SK-N-SH (cell line): ENCODE data around the gene YWHAH. TPM values are rescaled to one million over a fixed set of nuclear protein-coding genes. Genes with fewer than 3 reads are reported as not detected.

Experiments used
- CTCF ChIA-PET: fragments of 300-600, 350-600 bp; formaldehyde crosslinking; extraction: SDS; loops from one replicate; lab custom pipeline; 2021; lab: Yijun Ruan, JAX
- POLR2A ChIA-PET: fragments of 350-600 bp; sonication (Branson Sonifier 250); formaldehyde crosslinking; extraction: SDS; loops from one replicate; lab custom pipeline; 2020; ENCODE audit warnings: antibody characterized with exemption, inconsistent platforms; lab: Yijun Ruan, JAX
- DNase-seq: peaks from one replicate; pipeline ENCODE4 v3.0.0; 2012
- H2AFZ ChIP-seq: fragments of 200-600 bp; sonication (generic); 2 replicates; pipeline ENCODE4 v1.8.1; 2016; ENCODE audit warnings: antibody characterized with exemption, mild to moderate bottlenecking, low read depth
- H3F3A ChIP-seq: fragments of 200-600 bp; sonication (generic); replicated peaks from 2 replicates; pipeline ENCODE3; 2016; ENCODE audit warnings: antibody characterized with exemption, mild to moderate bottlenecking; ENCODE audit not compliant: insufficient read depth
- H3K27ac ChIP-seq, 2 experiments: fragments of 200-500 bp in 1 of 2; fragments of 200-600 bp in 1 of 2; sonication (Bioruptor generic) in 1 of 2; sonication (generic), shearing (Covaris generic) in 1 of 2; 2 replicates each; pipeline versions ENCODE4 v1.5.1 to v1.6.1; 2014 to 2016; ENCODE audit warnings: low read depth in 2 of 2, inconsistent platforms in 1 of 2, low read length in 1 of 2, mild to moderate bottlenecking in 1 of 2, mixed read lengths in 1 of 2
- H3K27me3 ChIP-seq: fragments of 200-600 bp; sonication (generic), shearing (Covaris generic); 2 replicates; pipeline ENCODE4 v1.6.1; 2016; ENCODE audit warnings: mixed run types; ENCODE audit not compliant: insufficient read depth
- H3K36me3 ChIP-seq, 2 experiments: fragments of 200-500 bp in 1 of 2; fragments of 200-600 bp in 1 of 2; sonication (Bioruptor generic) in 1 of 2; sonication (generic) in 1 of 2; replicated peaks in 1 of 2; 2 replicates each; pipeline versions ENCODE3 to v1.5.1; 2014 to 2016; ENCODE audit warnings: low read length in 1 of 2, mild to moderate bottlenecking in 1 of 2; ENCODE audit not compliant: insufficient read depth in 2 of 2, control insufficient read depth in 1 of 2
- H3K4me1 ChIP-seq, 2 experiments: fragments of 200-500 bp in 1 of 2; fragments of 200-600 bp in 1 of 2; sonication (Bioruptor generic) in 1 of 2; sonication (generic), shearing (Covaris generic) in 1 of 2; 2 replicates each; pipeline versions ENCODE4 v1.5.1 to v1.6.1; 2014 to 2016; ENCODE audit warnings: low read depth in 1 of 2, low read length in 1 of 2, mixed run types in 1 of 2; ENCODE audit not compliant: insufficient read depth in 2 of 2, control insufficient read depth in 1 of 2
- H3K4me2 ChIP-seq: fragments of 200-600 bp; sonication (generic), shearing (Covaris generic); 2 replicates; pipeline ENCODE4 v1.6.1; 2017; ENCODE audit warnings: mixed run types
- H3K4me3 ChIP-seq, 2 experiments: fragments of 200-500 bp in 1 of 2; fragments of 200-600 bp in 1 of 2; sonication (Bioruptor generic) in 1 of 2; sonication (generic), shearing (Covaris generic) in 1 of 2; 2 replicates each; pipeline versions ENCODE4 v1.5.1 to v1.8.1; 2014 to 2016; ENCODE audit warnings: low read depth in 2 of 2, inconsistent platforms in 1 of 2, low read length in 1 of 2, mild to moderate bottlenecking in 1 of 2, mixed read lengths in 1 of 2, moderate library complexity in 1 of 2
- H3K79me2 ChIP-seq: fragments of 200-600 bp; sonication (generic); 2 replicates; pipeline ENCODE4 v1.8.1; 2017; ENCODE audit warnings: mild to moderate bottlenecking; ENCODE audit not compliant: insufficient read depth
- H3K9ac ChIP-seq: fragments of 200-600 bp; sonication (generic); 2 replicates; pipeline ENCODE4 v1.6.1; 2017; ENCODE audit warnings: mixed run types
- H3K9me2 ChIP-seq: fragments of 200-600 bp; sonication (generic); 2 replicates; pipeline ENCODE4 v1.6.1; 2017; ENCODE audit warnings: mixed run types
- H3K9me3 ChIP-seq: fragments of 200-600 bp; sonication (generic); 2 replicates; pipeline ENCODE4 v1.6.1; 2017; ENCODE audit warnings: mixed run types, mild to moderate bottlenecking, moderate library complexity
- H4K20me1 ChIP-seq: fragments of 200-600 bp; sonication (generic); 2 replicates; pipeline ENCODE4 v1.6.1; 2017; ENCODE audit warnings: mild to moderate bottlenecking, mixed run types; ENCODE audit not compliant: insufficient read depth
- CHD2 ChIP-seq: fragments of 150-350 bp; IDR thresholded peaks from 2 replicates; pipeline ENCODE4 v1.6.1; 2018; ENCODE audit warnings: low read length; ENCODE audit not compliant: partially characterized antibody
- EP300 ChIP-seq, 2 experiments: IDR thresholded peaks; 2 replicates each; pipeline versions ENCODE4 v1.4.0 to v1.6.1; 2012; ENCODE audit warnings: borderline replicate concordance in 1 of 2, low read depth in 1 of 2, low read length in 1 of 2
- EZH2phosphoT487 ChIP-seq: fragments of 200-600 bp; sonication (generic); IDR thresholded peaks from 2 replicates; pipeline ENCODE4 v1.6.1; 2017; ENCODE audit warnings: low read depth, mixed run types, mild to moderate bottlenecking, antibody characterized with exemption, moderate library complexity, borderline replicate concordance
- FOSL2 ChIP-seq: IDR thresholded peaks from 2 replicates; pipeline ENCODE4 v1.4.0; 2012; ENCODE audit warnings: low read depth, mild to moderate bottlenecking, moderate library complexity, borderline replicate concordance
- FOXJ3 ChIP-seq: sonication (generic); formaldehyde crosslinking; IDR thresholded peaks from 2 replicates; pipeline ENCODE4 v1.5.1; 2020; ENCODE audit warnings: mild to moderate bottlenecking, missing genetic modification reagents
- FOXM1 ChIP-seq: IDR thresholded peaks from 2 replicates; pipeline ENCODE4 v1.4.0; 2012; ENCODE audit warnings: low read depth, mild to moderate bottlenecking
- GABPA ChIP-seq: IDR thresholded peaks from 2 replicates; pipeline ENCODE4 v1.4.0; 2012; ENCODE audit warnings: low read depth, mild to moderate bottlenecking
- GATA2 ChIP-seq: sonication (generic); formaldehyde crosslinking; IDR thresholded peaks from 2 replicates; pipeline ENCODE4 v1.5.0; 2020; ENCODE audit warnings: mild to moderate bottlenecking, missing genetic modification reagents
- MEF2A ChIP-seq: IDR thresholded peaks from 2 replicates; pipeline ENCODE4 v1.4.0; 2012; ENCODE audit warnings: low read depth, borderline replicate concordance
- NFIC ChIP-seq: IDR thresholded peaks from 2 replicates; pipeline ENCODE4 v1.4.0; 2012; ENCODE audit warnings: borderline replicate concordance
- POLR2AphosphoS5 ChIP-seq: IDR thresholded peaks from 2 replicates; pipeline ENCODE4 v1.6.1; 2012; ENCODE audit warnings: low read depth, low read length
- SIN3A ChIP-seq: IDR thresholded peaks from 2 replicates; pipeline ENCODE4 v1.6.1; 2012; ENCODE audit warnings: low read depth, mild to moderate bottlenecking, low read length, moderate library complexity, borderline replicate concordance
- WGBS: methylation state at CpG from one replicate; pipeline ENCODE4 v1.1.6; 2017; ENCODE audit warnings: low lambda C conversion rate; 5-methylcytosine and 5-hydroxymethylcytosine counted together
- polyA plus RNA-seq, 3 experiments: library from polyadenylated mRNA; depleted of rRNA; stranded (reverse); fragments of >200 nt; gene quantifications; 2 replicates each; pipeline ENCODE4 v1.2.3, GENCODE V29; 2012
- TF ChIP-seq, protein P1 (sequence below): IDR thresholded peaks from 2 replicates; pipeline ENCODE4 v1.6.1; 2012; ENCODE audit warnings: mild to moderate bottlenecking, low read depth, low read length, moderate library complexity
- TF ChIP-seq, protein P2 (sequence below): IDR thresholded peaks from 2 replicates; pipeline ENCODE4 v1.4.0; 2012; ENCODE audit warnings: low read depth, borderline replicate concordance
- TF ChIP-seq, protein P3 (sequence below): fragments of 150-350 bp; IDR thresholded peaks from 2 replicates; pipeline ENCODE4 v1.6.1; 2017; ENCODE audit warnings: antibody characterized with exemption, low read length, low read depth, borderline replicate concordance
- TF ChIP-seq, protein P4 (sequence below): IDR thresholded peaks from 2 replicates; pipeline ENCODE4 v1.4.0; 2012; ENCODE audit warnings: low read depth

YWHAH gene
- polyA plus RNA-seq, 1 of the 3 experiments (the other 2 are of a cell fraction): 102 TPM

DNA sequence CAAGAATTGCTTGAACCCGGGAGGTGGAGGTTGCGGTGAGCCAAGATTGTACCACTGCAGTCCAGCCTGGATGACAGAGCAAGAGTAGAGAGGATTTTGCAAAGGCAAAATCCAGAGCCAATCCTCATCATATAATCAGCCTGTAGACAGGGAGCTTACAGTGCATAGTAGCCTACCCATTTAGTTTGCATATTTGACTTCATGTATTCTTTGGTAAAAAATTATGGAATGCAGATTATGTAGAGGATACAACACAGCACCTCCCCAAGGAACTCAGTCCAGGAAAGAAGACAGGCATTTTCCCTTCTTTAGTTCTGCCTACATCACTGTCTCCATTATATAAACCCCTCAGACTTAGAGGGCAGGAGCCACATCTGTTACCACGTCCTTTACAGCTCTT, 39.7 kb upstream of the YWHAH start (continued):
- no peak for TF ChIP-seq EP300 (IDR thresholded peaks at IDR 0.05; ENCODE audit: borderline replicate concordance in 1 of 2, low read depth in 1 of 2, low read length in 1 of 2)

DNA sequence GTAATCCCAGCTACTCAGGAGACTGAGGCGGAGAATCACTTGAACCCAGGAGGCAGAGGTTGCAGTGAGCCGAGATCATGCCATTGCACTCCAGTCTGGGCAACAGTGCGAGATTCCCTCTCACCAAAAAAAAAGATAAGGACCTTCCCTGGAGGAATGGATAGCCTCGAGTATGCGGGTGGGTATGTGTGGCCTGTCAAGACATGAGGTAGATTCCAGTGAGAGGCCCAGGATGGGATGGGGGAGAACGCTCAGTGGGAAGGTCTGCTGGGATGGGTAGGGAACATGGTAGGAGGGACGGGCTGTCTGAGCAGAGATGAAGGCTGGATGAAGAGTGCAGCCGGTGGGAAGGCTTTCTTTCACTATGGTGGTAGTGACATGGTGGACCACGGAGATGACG, 39.0 kb upstream of the YWHAH start:
- ChIA-PET CTCF (no interaction called here), POLR2A (interaction anchor here (1.9 kb wide), 1 partner anchor 14 kb away, joined by 4 read pairs; no protein-coding TSS in a partner anchor)
- no peaks in the 10 kb centered on the region for H4K20me1 ChIP-seq
- no peak overlapping the region for H3K9ac ChIP-seq
- H3K4me3 ChIP-seq: no peak overlapping the region
- H3K4me2 ChIP-seq: no peak overlapping the region
- WGBS: 91% methylated on average over 10 of the region's 10 CpGs
- H3F3A ChIP-seq: no peaks in the 10 kb centered on the region
- H3K36me3 ChIP-seq: peaks cover 10 to 16% of the 10 kb centered on the region in 2 experiments
- DNase-seq: no peak
- no peak overlapping the region for H3K27ac ChIP-seq
- H3K4me1 ChIP-seq: no peaks in the 10 kb centered on the region
- H2AFZ ChIP-seq: no peak overlapping the region
- no peaks in the 10 kb centered on the region for H3K9me3 ChIP-seq
- TF ChIP-seq NFIC: no peak
- TF ChIP-seq FOSL2: no peak
- TF ChIP-seq, protein P1, sequence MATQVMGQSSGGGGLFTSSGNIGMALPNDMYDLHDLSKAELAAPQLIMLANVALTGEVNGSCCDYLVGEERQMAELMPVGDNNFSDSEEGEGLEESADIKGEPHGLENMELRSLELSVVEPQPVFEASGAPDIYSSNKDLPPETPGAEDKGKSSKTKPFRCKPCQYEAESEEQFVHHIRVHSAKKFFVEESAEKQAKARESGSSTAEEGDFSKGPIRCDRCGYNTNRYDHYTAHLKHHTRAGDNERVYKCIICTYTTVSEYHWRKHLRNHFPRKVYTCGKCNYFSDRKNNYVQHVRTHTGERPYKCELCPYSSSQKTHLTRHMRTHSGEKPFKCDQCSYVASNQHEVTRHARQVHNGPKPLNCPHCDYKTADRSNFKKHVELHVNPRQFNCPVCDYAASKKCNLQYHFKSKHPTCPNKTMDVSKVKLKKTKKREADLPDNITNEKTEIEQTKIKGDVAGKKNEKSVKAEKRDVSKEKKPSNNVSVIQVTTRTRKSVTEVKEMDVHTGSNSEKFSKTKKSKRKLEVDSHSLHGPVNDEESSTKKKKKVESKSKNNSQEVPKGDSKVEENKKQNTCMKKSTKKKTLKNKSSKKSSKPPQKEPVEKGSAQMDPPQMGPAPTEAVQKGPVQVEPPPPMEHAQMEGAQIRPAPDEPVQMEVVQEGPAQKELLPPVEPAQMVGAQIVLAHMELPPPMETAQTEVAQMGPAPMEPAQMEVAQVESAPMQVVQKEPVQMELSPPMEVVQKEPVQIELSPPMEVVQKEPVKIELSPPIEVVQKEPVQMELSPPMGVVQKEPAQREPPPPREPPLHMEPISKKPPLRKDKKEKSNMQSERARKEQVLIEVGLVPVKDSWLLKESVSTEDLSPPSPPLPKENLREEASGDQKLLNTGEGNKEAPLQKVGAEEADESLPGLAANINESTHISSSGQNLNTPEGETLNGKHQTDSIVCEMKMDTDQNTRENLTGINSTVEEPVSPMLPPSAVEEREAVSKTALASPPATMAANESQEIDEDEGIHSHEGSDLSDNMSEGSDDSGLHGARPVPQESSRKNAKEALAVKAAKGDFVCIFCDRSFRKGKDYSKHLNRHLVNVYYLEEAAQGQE: no peak
- no peak for TF ChIP-seq SIN3A
- TF ChIP-seq, protein P2, sequence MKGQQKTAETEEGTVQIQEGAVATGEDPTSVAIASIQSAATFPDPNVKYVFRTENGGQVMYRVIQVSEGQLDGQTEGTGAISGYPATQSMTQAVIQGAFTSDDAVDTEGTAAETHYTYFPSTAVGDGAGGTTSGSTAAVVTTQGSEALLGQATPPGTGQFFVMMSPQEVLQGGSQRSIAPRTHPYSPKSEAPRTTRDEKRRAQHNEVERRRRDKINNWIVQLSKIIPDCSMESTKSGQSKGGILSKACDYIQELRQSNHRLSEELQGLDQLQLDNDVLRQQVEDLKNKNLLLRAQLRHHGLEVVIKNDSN: no peak
- TF ChIP-seq, all 33 proteins: peak for 0
- Histone ChIP-seq H3K79me2 (no peaks in the 10 kb centered on the region), H3K27me3 (no peaks in the 10 kb centered on the region), H3K9me2 (no peaks in the 10 kb centered on the region)

DNA sequence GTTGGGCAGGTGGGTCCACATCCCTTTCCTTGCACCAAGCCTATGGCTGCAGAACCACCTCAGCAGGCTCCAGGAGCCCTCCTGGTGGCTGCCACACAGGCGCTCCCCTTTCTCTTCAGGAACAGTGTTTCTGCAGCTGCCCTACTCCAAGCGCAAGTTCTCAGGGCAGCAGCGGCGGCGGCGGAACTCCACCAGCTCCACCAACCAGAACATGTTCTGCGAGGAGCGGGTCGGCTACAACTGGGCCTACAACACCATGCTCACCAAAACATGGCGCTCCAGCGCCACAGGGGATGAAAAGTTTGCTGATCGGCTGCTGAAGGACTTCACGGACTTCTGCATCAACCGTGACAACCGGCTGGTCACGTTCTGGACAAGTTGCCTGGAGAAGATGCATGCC, 38.2 kb upstream of the YWHAH start:
- TF ChIP-seq MEF2A (no peak), NFIC (no peak), EZH2phosphoT487 (no peak), FOXJ3 (CRISPR knock-in tag) (no peak), FOXM1 (no peak), GATA2 (CRISPR knock-in tag) (no peak), FOSL2 (no peak), GABPA (no peak), EP300 (IDR thresholded peaks at IDR 0.05; ENCODE audit: borderline replicate concordance in 1 of 2, low read depth in 1 of 2, low read length in 1 of 2) (no peak), POLR2AphosphoS5 (no peak), CHD2 (no peak)
- TF ChIP-seq, protein P3, sequence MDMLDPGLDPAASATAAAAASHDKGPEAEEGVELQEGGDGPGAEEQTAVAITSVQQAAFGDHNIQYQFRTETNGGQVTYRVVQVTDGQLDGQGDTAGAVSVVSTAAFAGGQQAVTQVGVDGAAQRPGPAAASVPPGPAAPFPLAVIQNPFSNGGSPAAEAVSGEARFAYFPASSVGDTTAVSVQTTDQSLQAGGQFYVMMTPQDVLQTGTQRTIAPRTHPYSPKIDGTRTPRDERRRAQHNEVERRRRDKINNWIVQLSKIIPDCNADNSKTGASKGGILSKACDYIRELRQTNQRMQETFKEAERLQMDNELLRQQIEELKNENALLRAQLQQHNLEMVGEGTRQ: no peak
- TF ChIP-seq, protein P4, sequence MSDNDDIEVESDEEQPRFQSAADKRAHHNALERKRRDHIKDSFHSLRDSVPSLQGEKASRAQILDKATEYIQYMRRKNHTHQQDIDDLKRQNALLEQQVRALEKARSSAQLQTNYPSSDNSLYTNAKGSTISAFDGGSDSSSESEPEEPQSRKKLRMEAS: no peak
- H3K36me3 ChIP-seq: peaks cover 10 to 15% of the 10 kb centered on the region in 2 experiments
- H3K4me2 ChIP-seq: no peak overlapping the region
- no peak overlapping the region for H3K9ac ChIP-seq
- 95% methylated on average over 13 of the region's 16 CpGs for WGBS
- no peak overlapping the region for H2AFZ ChIP-seq
- DNase-seq: no peak
- no peaks in the 10 kb centered on the region for H3K79me2 ChIP-seq
- H3K27ac ChIP-seq: no peak overlapping the region
- no peaks in the 10 kb centered on the region for H4K20me1 ChIP-seq
- no peaks in the 10 kb centered on the region for H3K9me2 ChIP-seq
- H3K4me3 ChIP-seq: no peak overlapping the region
- H3K4me1 ChIP-seq: no peaks in the 10 kb centered on the region
- H3F3A ChIP-seq: no peaks in the 10 kb centered on the region
- POLR2A ChIA-PET: no interaction called here
- CTCF ChIA-PET: no interaction called here
- H3K9me3 ChIP-seq: no peaks in the 10 kb centered on the region
- no peaks in the 10 kb centered on the region for H3K27me3 ChIP-seq
